Lower leg skin (tissue), 3 donors: Measurements from ENCODE around the gene GHR.

Source experiments
- CTCF ChIP-seq, 3 donors: fragments of 450-650 bp; IDR thresholded peaks; one replicate each; pipeline ENCODE4 v1.5.1; 2016; ENCODE audit warnings: antibody characterized with exemption in 3 of 3, mild to moderate bottlenecking in 3 of 3, moderate library complexity in 2 of 3
- POLR2A ChIP-seq, 2 donors: fragments of 450-650 bp; IDR thresholded peaks; one replicate each; pipeline ENCODE4 v1.6.1; 2016 to 2017; ENCODE audit warnings: antibody characterized with exemption in 2 of 2, mild to moderate bottlenecking in 1 of 2, moderate library complexity in 1 of 2

- no peak for TF ChIP-seq CTCF (IDR thresholded peaks at IDR 0.05)
- no peak for TF ChIP-seq POLR2A (IDR thresholded peaks at IDR 0.05)
Observed at GRCh38 chr5:42399702-42400101, 23.5 kb upstream of the GHR start.
